ENCODE results near the gene HRH1. TPM values are rescaled to one million over a fixed set of nuclear protein-coding genes. Genes with fewer than 3 reads are reported as not detected.

Gene HRH1
- total RNA-seq, 3 donors from 2014 or later, result 8.3 to 16.7 (median 10.3) TPM

GRCh38 chr3:11288786-11289637, 134.7 kb downstream of the HRH1 start:
- ATAC-seq, result peak; percentile 71
- TF ChIP-seq, protein P1, sequence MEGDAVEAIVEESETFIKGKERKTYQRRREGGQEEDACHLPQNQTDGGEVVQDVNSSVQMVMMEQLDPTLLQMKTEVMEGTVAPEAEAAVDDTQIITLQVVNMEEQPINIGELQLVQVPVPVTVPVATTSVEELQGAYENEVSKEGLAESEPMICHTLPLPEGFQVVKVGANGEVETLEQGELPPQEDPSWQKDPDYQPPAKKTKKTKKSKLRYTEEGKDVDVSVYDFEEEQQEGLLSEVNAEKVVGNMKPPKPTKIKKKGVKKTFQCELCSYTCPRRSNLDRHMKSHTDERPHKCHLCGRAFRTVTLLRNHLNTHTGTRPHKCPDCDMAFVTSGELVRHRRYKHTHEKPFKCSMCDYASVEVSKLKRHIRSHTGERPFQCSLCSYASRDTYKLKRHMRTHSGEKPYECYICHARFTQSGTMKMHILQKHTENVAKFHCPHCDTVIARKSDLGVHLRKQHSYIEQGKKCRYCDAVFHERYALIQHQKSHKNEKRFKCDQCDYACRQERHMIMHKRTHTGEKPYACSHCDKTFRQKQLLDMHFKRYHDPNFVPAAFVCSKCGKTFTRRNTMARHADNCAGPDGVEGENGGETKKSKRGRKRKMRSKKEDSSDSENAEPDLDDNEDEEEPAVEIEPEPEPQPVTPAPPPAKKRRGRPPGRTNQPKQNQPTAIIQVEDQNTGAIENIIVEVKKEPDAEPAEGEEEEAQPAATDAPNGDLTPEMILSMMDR (IDR thresholded peaks at IDR 0.05), result no peak
- Histone ChIP-seq H3K4me1 (ENCODE audit: low read depth) (peaks cover 9% of the 10 kb centered on the region), H3K9me3 (no peaks in the 10 kb centered on the region), H3K36me3 (ENCODE audit: low read depth) (no peaks in the 10 kb centered on the region), H3K4me3 (no peak overlapping the region)
- no peak for DNase-seq
- intact Hi-C loops (cut with DNase I, micrococcal nuclease), result no loop called here

GRCh38 chr3:11289864-11290263, 135.6 kb downstream of the HRH1 start:
- no peak overlapping the region for H3K4me3 ChIP-seq
- DNase-seq (no peak), ATAC-seq (no peak)
- TF ChIP-seq, protein P1 (IDR thresholded peaks at IDR 0.05), result no peak
- no peaks in the 10 kb centered on the region for H3K9me3 ChIP-seq
- intact Hi-C loops (cut with DNase I, micrococcal nuclease), result no loop called here
- H3K4me1 ChIP-seq (ENCODE audit: low read depth), result peaks cover 9% of the 10 kb centered on the region
- no peaks in the 10 kb centered on the region for H3K36me3 ChIP-seq (ENCODE audit: low read depth)

- TF ChIP-seq, protein P1 (IDR thresholded peaks at IDR 0.05), result no peak
- Histone ChIP-seq H3K4me3 (no peak overlapping the region), H3K36me3 (ENCODE audit: low read depth) (no peaks in the 10 kb centered on the region), H3K9me3 (no peaks in the 10 kb centered on the region), H3K4me1 (ENCODE audit: low read depth) (peaks cover 9% of the 10 kb centered on the region)
- no peak for DNase-seq
- intact Hi-C loops (cut with DNase I, micrococcal nuclease), result no loop called here
- ATAC-seq, result peak; percentile 70
Observed at GRCh38 chr3:11290743-11291680, 136.7 kb downstream of the HRH1 start.

GRCh38 chr3:11291808-11292207, 137.5 kb downstream of the HRH1 start:
- Histone ChIP-seq H3K9me3 (no peaks in the 10 kb centered on the region), H3K4me1 (ENCODE audit: low read depth) (peaks cover 9% of the 10 kb centered on the region), H3K4me3 (no peak overlapping the region), H3K36me3 (ENCODE audit: low read depth) (no peaks in the 10 kb centered on the region)
- ATAC-seq, result no peak
- intact Hi-C loops (cut with DNase I, micrococcal nuclease), result no loop called here
- TF ChIP-seq, protein P1 (IDR thresholded peaks at IDR 0.05), result no peak
- no peak for DNase-seq

- H3K36me3 ChIP-seq (ENCODE audit: low read depth), result no peaks in the 10 kb centered on the region
- ATAC-seq (no peak), DNase-seq (no peak)
- no peak overlapping the region for H3K4me3 ChIP-seq
- H3K4me1 ChIP-seq (ENCODE audit: low read depth), result no peaks in the 10 kb centered on the region
- H3K9me3 ChIP-seq, result no peaks in the 10 kb centered on the region
- intact Hi-C loops (cut with DNase I, micrococcal nuclease), result no loop called here
- TF ChIP-seq, protein P1 (IDR thresholded peaks at IDR 0.05), result no peak
Observed at GRCh38 chr3:11297126-11297525, 142.8 kb downstream of the HRH1 start.

Measured in mucosa of descending colon (tissue), 3 donors.